Measurements from ENCODE around the gene ADAMTS16. TPM values are rescaled to one million over a fixed set of nuclear protein-coding genes. Genes with fewer than 3 reads are reported as not detected.

ADAMTS16 gene
- total and polyA plus RNA-seq, 10 donors: not detected

DNA sequence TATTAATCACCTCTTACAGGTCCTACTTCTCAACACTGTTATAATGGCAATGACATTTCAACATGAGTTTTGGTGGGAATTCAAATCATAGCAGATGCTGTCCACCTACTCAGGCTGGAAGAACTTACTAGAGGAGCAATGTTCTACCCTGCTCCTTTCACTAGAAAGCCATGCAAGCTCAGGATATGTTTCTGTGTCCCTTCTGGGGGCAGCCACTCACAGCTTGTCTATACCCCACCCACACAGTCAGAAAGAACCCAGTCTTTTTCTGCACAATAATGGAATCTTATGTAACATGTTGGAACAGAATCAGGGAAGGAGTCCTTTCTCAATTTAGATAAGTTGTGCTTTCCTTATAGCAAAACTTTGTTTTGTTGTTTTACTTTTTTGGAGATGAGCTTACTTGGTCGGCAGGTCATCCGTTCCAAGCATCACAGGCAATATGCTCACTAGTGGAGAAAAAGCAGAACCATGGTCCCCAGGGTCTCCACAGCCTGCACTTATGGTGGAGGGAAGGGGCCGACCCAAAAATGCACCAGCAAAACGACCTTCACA, 229.0 kb downstream of the ADAMTS16 start:
- WGBS, 5 donors: 67 to 83% (median 75%) methylated on average over 4 of the region's 4 CpGs
- Histone ChIP-seq H3K9me3 (no peaks in the 10 kb centered on the region), H3K27me3 (replicated peaks in 1 of 7) (no peaks in the 10 kb centered on the region), H3K4me3 (no peak overlapping the region), H3K36me3 (no peaks in the 10 kb centered on the region), H3K4me1 (peaks cover 0 to 10% (median 4%) of the 10 kb centered on the region in 6 donors), H3K27ac (no peak overlapping the region)
- no peak for TF ChIP-seq POLR2A (IDR thresholded peaks at IDR 0.05)
- TF ChIP-seq POLR2AphosphoS5 (IDR thresholded peaks at IDR 0.05): no peak
- TF ChIP-seq CTCF (IDR thresholded peaks at IDR 0.05 in 8 of 11, conservative IDR thresholded peaks at IDR 0.05 in 3 of 11): no peak
- DNase-seq: no peak
- intact Hi-C loops (cut with DNase I; ENCODE audit: low total_unique reads): no loop called here

Small RNAs within 50 kb of the gene (small RNA-seq; reads per million reads assigned to genes)
- gene RN7SKP73: 0 reads per million in 4 donors
